GM18499 (cell line): Measurements from ENCODE around the gene MED22.
A peak's percentile ranks its signal among the peaks of the same experiment; 100 is the strongest.
"Not testable (repeated sequence)": the region's sequence is repeated elsewhere in the genome, so short reads cannot be mapped to it uniquely, and the experiment has no call there.

ENCODE experiments used
- ATAC-seq: cut with Tn5 transposase; IDR thresholded peaks from one replicate; pipeline ENCODE4 v1.9.1; 2021; ENCODE audit warnings: moderate number of reproducible peaks; ENCODE audit not compliant: insufficient read depth, unreplicated experiment

Gene MED22

DNA sequence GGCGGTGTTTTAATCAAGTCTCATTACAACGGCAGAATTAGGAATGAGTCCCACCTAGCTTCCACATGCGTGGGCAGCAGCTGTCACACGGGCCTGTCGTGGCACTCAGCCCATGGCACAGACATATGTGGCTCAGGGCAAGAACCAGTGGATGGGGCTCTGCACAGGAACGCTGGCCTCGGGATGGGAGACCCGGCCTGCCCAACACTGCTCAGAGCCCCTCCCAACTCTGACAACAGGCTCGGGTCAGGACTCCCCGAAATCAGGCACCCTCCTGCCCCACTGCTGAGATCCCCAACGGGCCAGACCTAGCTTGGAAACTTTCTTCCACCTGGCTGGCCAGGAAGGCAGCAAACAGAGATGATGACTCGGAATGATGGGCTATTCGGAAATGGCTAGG, 7.0 kb downstream of the MED22 start:
- no peak for ATAC-seq

DNA sequence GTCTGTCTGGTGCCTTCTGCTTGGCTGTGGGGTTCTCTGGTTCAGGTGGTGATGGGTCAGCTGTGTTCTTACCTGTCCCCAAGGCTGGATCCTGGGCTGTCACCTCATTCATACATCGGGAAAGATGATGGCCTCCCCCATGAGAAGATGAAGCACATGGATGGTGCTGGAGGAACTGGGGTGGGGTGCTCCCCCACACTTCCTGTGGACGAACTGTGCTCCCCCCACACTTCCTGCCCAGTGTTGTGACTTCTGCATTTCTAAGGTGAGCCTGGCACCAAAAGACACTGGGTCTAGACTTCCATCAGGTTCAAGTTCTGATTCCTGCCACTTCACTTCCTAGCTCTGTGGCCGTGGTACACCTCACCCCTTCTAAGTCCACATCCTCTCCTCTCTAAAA, 7.7 kb downstream of the MED22 start:
- ATAC-seq = no peak

DNA sequence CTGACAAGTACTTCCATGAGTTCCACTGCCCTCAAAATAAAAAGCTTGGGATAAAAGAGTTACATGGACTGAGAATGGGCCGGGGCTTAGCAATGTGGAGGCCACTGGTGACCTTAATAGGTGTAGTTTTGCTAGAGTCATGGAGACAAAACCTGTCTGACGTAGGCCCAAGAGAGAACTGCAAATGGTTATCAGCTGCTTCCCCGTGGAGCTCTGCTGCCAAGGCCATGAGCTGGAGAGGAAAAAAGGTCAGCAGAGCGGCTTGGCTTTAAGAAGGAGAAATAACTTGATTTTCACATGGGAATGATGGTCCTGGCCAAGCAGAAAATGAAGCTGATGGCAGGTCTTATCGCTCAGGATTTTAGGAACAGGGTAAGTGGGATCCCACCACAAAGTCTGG, 8.3 kb downstream of the MED22 start:
- ATAC-seq = no peak

DNA sequence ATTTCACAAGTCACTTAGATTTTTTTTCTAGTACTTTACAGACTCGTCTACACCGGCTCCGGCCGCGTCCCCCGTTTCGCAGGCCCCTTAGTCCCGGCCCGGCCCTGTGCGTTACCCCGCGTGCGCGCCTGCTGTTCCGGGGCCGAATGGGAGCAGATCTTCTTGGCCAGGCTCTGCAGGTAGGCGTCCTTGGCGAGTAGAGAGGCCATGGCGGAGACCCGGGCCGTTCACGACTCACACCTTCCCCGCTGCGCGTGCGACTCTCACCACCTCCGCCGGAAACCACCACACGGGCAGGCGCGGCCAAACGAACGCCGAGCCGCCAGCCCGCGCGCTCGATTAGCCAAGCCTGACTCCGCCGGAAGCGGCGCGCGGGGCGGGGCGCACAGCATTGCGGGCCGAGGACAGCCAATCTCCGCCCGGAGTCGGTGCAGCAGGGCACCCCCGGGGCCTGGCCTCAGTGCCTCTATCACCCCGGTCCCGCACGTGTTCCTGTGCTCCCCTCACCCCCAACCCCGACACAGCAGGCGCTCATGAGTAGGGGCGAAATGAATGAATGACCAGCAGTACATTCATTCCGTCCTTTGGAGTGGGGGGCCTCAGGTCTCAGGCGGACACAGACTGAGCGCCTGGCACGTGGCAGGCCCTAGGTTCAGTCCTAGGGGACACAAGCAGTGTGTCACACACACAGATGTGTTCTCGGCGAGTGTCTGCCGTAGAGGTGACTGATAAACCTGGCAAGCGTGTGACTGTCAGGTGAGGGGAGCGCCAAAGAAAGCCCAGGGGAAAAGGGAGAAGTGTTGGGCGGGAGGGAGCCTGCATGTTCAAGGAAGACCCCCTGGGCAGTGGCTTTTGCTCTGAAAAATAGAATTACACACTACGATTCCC, 11.8 kb downstream of the MED22 start, which contains the start of gene SURF6:
Gene SURF6, minus strand, starts transcription at position 265 of the 888 bp plus-strand sequence. Its CDS starts 56 bp downstream, at position 209.
- peak; percentile 63 for ATAC-seq

DNA sequence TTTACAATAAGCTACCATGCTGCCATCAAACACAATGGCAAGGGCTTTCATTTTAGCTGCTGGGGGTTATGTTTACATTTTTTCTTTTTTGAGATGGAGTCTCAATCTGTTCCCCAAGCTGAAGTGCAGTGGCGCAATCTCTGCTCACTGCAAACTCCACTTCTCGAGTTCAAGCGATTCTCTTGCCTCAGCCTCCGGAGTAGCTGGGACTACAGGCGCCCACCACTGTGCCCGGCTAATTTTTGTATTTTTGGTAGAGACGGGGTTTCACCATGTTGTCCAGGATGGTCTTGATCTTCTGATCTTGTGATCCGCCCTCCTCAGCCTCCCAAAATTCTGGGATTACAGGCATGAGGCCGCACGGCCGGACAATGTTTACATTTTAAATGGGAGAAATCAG, 13.0 kb downstream of the MED22 start:
- not testable (repeated sequence) for ATAC-seq

DNA sequence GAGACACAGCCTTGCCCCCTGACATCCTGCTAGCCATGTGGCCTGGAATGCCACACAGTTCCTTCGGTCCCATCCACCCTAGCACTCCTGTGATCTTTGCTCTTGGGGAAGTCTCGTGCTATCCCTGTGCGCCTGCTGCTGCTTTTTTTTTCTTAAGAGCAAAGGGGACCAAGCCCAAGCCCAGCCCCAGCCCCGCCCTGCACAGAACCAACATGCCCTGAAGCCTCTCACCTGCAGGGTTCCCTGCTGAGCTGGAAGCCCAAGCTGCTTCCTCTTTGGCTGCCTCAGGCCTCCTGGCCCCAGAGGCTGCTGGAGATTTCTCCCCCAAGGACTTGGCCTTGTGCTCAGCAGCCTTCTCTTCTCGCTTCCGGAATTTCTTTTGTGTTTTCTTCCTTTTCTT, 13.8 kb downstream of the MED22 start:
- ATAC-seq = no peak

DNA sequence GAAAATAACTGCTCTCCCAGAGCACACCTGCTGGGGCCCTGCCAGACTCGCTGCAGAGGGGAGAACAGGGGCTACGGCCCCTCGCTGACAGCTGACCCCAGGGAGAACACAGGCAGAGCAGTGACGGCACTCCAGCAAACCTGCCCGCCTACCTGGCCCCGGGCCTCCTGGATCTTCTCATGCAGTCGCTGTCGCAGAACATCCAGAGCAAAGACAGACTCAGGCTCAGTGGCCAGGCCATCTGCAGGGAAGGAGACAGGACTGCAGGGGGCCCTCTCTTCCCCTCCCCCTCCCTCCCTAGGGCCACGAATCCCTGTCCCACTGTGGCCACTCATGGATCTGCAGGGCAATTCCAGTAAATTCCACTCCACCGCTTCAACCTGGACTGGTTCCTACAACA, 14.4 kb downstream of the MED22 start:
- no peak for ATAC-seq

DNA sequence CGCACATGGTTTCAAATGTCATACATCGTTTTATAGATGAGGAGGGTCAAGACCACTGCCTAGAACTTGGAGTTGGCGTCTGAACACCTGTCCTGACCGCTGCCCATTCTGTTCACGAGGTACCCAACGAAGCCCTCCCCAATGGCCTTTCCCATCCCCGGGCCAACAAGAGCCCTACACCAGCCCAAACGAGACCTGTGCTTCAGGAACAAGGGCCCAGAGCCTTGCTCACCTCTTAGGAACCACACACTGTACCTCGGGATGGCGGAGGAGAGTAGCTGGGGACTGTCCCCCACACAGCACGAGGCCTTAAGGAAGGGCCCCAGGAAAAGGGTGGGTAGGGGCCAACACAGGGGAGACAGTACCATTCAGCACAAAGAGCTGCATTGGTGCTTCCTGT, 14.9 kb downstream of the MED22 start:
- no peak for ATAC-seq

DNA sequence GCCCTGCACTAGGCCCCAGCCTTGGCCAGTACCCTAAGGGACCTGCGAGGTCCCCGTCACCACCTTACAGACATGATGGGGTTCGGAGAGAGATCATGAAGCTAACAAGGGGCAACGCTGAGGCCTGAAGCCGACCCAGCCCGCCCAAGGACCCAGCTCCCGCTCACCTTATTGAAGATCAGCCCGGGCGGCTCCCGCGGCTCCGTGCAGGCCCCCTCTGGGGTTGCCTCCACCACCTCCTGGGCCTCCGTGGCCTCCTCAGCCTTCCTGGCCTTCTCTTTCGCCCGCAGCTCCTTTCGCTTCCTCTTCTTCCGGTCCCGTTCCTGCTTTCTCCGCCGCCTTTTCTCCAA, 15.6 kb downstream of the MED22 start:
- no peak for ATAC-seq

DNA sequence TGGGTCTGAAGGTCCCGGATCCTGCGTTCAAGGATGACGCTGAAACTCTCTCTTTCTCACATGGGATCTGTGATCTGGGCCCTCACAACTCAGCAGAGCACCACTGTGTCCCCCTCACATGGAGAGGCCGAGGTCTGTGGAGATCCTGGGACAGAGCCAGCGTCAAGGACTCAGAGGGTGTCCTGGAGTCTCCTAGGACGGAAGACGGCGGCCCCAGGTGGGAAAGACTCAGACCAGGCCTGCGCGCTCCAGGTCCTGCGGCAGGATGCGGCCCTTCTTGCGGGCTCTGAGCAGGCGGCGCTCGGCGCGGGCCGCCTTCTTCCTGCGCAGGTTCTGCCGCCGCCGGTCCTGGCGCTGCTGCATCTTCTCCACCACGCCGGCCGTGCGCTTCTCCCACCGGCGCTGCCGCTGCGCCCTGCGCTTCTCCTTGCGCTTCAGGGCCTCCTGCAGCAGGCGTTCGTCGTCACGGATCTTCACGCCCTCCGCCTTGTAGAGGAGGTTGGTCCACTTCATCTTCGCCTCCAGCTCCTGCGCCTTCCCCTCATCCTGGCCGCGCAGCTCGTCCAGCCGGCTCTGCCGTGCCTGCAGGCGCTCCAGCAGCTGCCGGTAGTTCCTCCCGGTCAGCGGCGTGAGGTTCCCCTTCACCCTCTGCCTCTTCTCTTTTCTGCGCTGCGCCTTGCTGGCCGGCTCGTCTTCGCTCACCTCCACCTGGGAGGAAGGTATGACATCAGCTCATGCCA, 16.1 kb downstream of the MED22 start:
- no peak for ATAC-seq

DNA sequence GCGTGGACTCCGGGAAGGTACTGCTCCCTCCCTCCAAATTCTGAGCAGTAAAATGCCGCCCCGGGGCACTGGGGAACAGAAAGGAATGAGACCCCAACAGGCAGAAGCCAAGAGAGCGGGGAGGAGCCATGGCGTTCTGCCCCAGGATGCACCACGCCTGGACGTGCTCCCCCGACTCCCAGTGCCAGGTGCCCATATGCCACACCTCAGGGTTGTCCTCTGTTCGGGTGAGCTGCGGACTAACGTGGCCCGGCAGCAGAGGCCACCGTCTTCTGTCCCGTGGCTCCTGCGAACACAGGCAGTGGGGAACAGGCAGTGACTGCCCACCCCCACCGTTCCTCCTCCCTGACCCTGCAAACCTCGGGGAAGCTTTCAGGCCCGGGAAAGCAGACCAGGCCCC, 16.7 kb downstream of the MED22 start:
- ATAC-seq = no peak

DNA sequence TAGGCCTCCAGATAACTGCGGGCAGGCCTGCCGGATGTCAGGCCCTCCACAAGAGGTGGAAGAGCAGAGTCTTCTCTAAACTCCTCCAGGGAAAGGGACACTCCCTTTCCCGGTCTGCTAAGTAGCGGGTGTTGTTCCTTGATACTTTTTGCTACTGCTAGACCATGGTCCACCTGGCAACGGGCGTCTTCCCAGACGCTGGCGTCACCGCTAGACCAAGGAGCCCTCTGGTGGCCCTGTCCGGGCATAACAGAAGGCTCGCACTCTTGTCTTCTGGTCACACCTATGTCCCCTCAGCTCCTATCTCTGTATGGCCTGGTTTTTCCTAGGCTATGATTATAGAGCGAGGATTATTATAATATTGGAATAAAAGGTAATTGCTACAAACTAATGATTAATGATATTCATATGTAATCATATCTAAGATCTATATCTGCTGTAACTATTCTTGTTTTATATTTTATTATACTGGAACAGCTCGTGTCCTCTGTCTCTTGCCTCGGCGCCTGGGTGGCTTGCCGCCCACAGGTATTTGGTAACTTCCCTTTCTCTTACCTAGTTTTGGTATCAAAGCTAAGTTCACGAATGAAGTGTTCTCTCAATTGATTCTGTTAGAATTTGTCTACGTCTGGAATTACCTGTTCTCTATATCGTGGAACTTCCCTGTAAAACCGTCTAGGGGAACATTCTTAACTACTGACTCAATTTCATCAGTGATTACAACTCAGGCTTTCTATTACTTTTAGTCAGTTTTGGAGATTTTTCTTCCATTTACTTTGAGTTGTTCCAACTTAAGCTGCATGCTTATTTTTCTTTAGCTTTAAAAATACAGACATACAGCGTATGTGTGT, 18.4 kb downstream of the MED22 start:
- not testable (repeated sequence) for ATAC-seq

DNA sequence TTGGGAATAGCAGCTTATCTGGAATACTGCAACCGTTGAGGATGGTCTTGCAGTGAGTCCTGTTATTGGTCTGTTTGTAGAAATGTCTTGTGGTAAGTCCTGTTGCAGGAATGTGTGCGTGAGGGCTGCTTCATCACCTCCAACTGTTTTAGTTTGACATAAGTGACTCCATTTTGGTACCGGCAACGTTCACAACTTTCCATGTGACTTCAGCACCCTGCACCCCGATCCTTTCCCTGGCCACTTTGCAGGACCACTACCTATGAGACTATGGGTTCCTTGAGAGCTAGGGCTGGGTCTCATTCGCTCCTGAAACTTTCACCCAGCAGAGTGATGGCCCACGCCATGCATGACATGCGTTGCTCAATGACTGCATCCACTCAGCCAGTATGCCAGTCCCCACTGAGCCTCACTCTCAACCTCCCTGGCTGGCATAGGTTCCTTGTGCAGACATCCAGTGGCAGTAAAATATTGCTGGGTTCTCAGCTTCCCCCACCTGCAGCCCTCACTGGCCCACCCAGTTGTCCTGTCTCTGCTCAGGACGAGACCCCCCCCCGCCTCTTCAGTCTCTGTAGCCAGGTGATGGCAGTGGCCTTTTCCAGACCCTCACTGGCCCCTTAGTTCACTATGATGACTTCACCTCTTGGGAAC, 20.0 kb downstream of the MED22 start:
- no peak for ATAC-seq

DNA sequence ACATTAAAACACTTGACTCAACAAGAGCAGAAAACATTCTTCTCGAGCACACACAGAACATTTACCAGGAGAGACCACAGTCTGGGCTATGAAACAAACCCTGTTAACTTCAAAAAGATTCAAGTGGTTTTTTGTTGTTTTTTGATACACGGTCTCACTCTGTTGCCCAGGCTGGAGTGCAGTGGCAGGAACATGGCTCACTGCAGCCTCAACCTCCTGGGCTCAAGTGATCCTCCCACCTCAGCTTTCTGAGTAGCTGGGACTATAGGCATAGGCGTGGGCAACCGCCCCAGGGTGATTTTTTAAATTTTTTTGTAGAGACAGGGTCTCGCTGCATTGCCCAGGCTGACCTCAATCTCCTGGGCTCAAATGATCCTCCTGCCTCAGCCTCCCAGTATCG, 20.9 kb downstream of the MED22 start:
- not testable (repeated sequence) for ATAC-seq

DNA sequence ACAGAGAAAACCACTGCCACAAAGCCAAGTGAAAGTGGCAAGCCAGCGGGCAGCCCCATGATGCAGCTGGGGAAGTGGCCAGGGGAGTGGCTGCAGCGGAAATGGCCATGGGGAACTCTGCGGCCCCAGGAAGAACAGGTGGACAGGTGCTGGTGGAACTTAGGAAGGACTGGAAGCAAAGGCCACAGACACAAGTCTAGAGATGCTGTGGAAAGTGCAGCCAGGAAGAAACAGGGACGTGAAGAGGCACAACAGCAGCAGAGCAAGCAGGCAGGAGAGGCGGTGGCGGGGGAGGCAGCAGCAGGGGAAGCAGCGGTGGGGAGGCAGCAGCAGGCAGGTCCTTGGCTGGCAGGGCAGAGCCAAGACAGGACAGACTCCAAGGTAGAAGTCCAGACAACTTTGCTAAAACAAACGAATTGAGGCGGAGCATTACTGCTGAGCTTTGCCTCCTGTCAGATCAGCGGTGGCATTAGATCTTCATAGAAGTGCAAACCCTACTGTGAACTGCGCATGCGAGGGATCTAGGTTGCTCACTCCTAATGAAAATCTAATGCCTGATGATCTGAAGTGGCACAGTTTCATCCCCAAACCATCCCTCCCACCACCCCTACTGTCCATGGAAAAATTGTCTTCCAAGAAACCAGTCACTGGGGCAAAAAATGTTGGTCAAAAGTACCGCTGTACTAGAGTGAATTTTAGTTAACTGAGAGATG, 23.8 kb downstream of the MED22 start:
- no peak for ATAC-seq

DNA sequence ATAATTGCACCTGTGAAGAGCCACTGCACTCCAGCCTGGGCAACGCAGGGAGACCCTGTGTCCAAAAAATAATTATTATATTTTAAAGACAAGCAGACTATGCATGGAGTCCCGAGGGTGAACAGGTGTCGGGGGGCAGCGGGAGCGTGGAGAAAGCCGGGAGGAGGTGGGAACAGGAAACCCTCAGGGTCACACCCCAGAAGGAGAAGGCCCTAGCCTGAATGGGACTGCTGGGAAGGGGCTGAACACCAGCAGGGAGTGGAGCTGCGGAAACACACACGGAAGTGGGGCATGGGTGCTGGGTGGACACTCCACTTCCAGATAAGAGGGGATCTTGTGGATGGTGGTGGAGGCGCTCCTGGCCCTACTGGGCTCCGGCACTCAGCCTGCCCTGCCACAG, 24.7 kb downstream of the MED22 start:
- ATAC-seq = no peak

DNA sequence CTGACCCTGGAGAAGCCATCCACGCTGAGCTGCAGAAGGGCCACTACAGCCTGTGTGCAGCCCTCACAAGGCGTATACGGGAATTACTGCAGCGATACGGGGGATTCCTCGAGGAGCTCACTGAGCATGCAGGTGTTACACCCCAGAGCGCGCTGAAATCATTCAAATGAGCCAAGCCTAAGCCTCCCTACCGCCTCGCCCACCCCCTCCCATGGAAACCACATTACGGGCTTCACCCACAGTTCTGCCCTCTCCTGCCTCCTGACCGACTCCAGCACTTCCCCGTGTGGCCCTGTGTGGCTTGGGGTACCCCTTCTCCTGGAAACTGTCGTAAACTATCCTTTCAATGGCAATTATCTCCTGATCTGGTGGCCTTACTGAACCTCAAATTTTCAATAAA, 25.2 kb downstream of the MED22 start:
- no peak for ATAC-seq

DNA sequence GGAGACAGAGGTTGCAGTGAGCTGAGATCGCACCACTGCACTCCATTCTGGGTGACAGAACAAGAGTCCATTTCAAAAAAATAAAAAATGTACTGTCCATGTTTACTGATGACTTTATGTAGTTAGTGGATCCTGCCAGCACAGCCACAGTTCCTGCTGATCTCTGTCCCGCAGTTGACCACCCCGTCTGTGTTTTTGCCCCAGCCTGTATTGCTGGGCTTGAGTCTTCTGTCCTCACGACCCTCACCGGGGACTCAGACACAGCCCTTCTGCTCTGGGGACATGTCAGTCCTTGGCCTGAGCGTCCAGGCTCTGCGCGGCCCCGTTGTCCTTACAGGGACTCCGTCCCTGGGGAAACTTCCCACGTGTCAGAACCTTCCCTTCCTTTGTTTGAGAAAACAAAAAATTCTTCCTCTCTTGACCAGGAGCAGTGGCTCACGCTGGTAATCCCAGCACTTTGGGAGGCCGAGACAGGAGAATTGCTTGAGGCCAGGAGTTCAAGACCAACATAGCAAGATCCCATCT, 26.5 kb downstream of the MED22 start:
- no peak for ATAC-seq

DNA sequence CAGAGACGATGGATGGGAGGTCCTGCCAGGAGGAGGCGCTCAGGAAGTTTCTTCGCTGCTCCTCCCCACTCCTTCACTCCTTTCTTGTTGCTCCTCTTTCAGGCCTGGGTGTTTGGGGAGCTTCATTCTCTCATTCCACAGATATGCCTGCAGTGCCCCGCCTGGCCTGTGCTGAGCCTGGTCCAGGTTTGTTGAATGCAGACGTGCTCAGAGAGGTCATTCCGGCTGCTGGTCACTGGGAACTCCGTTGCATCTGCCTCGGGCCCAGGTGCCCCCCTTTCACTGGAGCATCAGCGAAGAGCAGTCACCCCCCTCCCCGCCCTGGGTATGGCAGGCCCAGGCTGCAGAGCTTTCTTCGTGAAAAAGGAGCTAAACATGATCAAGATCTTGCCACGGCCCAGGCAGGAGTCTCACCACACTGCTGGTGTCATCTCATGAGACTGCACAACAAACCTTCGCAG, 27.5 kb downstream of the MED22 start:
- no peak for ATAC-seq
